GM12878 (cell line): ENCODE measurements around the gene ZNF530.

Experiments used
- CEBPB ChIP-seq, 2 experiments: fragments of 150-350 bp in 1 of 2; IDR thresholded peaks; 2 replicates each; pipeline ENCODE4 v1.6.1; 2012 to 2014; ENCODE audit warnings: low read depth in 2 of 2, low read length in 2 of 2, borderline replicate concordance in 1 of 2, inconsistent platforms in 1 of 2
- JUNB ChIP-seq: IDR thresholded peaks from 2 replicates; pipeline ENCODE4 v1.6.1; 2016; ENCODE audit warnings: antibody characterized with exemption, mild to moderate bottlenecking
- RAD21 ChIP-seq: IDR thresholded peaks from 2 replicates; pipeline ENCODE4 v1.6.1; 2011; ENCODE audit warnings: mild to moderate bottlenecking, low read depth, low read length, moderate library complexity; ENCODE audit not compliant: insufficient read depth
- ZBTB4 ChIP-seq: fragments of 450-650 bp; formaldehyde crosslinking; IDR thresholded peaks from 2 replicates; pipeline ENCODE4 v1.4.0; 2022; ENCODE audit warnings: mild to moderate bottlenecking, moderate library complexity

GRCh38 chr19:57570707-57571106, 29.0 kb upstream of the ZNF530 start:
- TF ChIP-seq ZBTB4 (CRISPR knock-in tag) (no peak), JUNB (no peak), RAD21 (no peak), CEBPB (IDR thresholded peaks at IDR 0.05; ENCODE audit: borderline replicate concordance in 1 of 2, low read depth in 2 of 2, low read length in 2 of 2) (no peak)
